CD8-positive, alpha-beta memory T cell (primary cell): ENCODE data around the gene TLK2. TPM values are rescaled to one million over a fixed set of nuclear protein-coding genes. Genes with fewer than 3 reads are reported as not detected.

Source experiments
- CTCF ChIA-PET: fragments of 350-600 bp; sonication (Branson Sonifier 250); formaldehyde crosslinking; loops from one replicate; lab custom pipeline; 2021; ENCODE audit warnings: antibody characterized with exemption; lab: Charles Lee
- POLR2A ChIA-PET: fragments of 350-600 bp; sonication (Branson Sonifier 250); formaldehyde crosslinking; loops from one replicate; lab custom pipeline; 2021; ENCODE audit warnings: antibody characterized with exemption; lab: Charles Lee
- DNase-seq, 5 donors: peaks; one replicate each; pipeline versions ENCODE4 v3.0.0 to v3.0.0-alpha.2; 2020 to 2022; ENCODE audit warnings: mixed read lengths in 1 of 5
- H3K27ac ChIP-seq: one replicate; pipeline ENCODE4 v1.7.0; 2013; ENCODE audit warnings: low read depth, mild to moderate bottlenecking, low read length, moderate library complexity
- H3K27me3 ChIP-seq: 2 replicates; pipeline ENCODE4 v1.7.0; 2013; ENCODE audit warnings: low read length, mild to moderate bottlenecking; ENCODE audit not compliant: insufficient read depth, poor library complexity, severe bottlenecking
- H3K36me3 ChIP-seq: 2 replicates; pipeline ENCODE4 v1.7.0; 2013; ENCODE audit warnings: mild to moderate bottlenecking, low read length, moderate library complexity; ENCODE audit not compliant: insufficient read depth
- H3K4me1 ChIP-seq: 2 replicates; pipeline ENCODE4 v1.7.0; 2013; ENCODE audit warnings: mild to moderate bottlenecking, low read length, moderate library complexity; ENCODE audit not compliant: insufficient read depth
- H3K4me3 ChIP-seq: 2 replicates; pipeline ENCODE4 v1.7.0; 2013; ENCODE audit warnings: mild to moderate bottlenecking, low read length
- H3K9me3 ChIP-seq: 2 replicates; pipeline ENCODE4 v1.7.0; 2013; ENCODE audit warnings: mild to moderate bottlenecking, low read length
- H3K27ac Mint-ChIP-seq, 8 donors: one replicate each; pipeline ENCODE4 v1.8.0; 2020 to 2021; ENCODE audit warnings: mixed read lengths in 8 of 8, mild to moderate bottlenecking in 6 of 8, inconsistent platforms in 3 of 8, moderate library complexity in 3 of 8
- H3K27me3 Mint-ChIP-seq, 2 donors: one replicate each; pipeline ENCODE4 v1.8.0; 2020 to 2021; ENCODE audit warnings: mixed read lengths in 2 of 2, mild to moderate bottlenecking in 1 of 2, moderate library complexity in 1 of 2
- H3K36me3 Mint-ChIP-seq, 3 donors: one replicate each; pipeline ENCODE4 v1.8.0; 2020 to 2021; ENCODE audit warnings: mixed read lengths in 3 of 3, inconsistent platforms in 1 of 3, mild to moderate bottlenecking in 1 of 3
- H3K4me1 Mint-ChIP-seq, 3 donors: one replicate each; pipeline ENCODE4 v1.8.0; 2020 to 2021; ENCODE audit warnings: mixed read lengths in 3 of 3, inconsistent platforms in 1 of 3, mild to moderate bottlenecking in 1 of 3
- H3K4me3 Mint-ChIP-seq, 7 donors: one replicate each; pipeline ENCODE4 v1.8.0; 2020 to 2021; ENCODE audit warnings: mixed read lengths in 7 of 7, mild to moderate bottlenecking in 6 of 7, moderate library complexity in 4 of 7, inconsistent platforms in 2 of 7
- H3K9me3 Mint-ChIP-seq, 5 donors: one replicate each; pipeline ENCODE4 v1.8.0; 2020 to 2022; ENCODE audit warnings: mixed read lengths in 5 of 5, mild to moderate bottlenecking in 3 of 5, moderate library complexity in 2 of 5, inconsistent platforms in 1 of 5
- polyA plus RNA-seq: library from polyadenylated mRNA; unstranded; fragments of 300-500 nt; fragmentation: Illumina TruSeq; gene quantifications from one replicate; pipeline ENCODE4 v1.2.3, GENCODE V29; 2021
- total RNA-seq, 2 experiments: library from RNA; stranded (reverse); gene quantifications; one replicate each; pipeline ENCODE4 v1.2.3, GENCODE V29; 2021

The TLK2 gene
- total and polyA plus RNA-seq, 3 experiments from 2014 or later, result 13.3 to 43.4 (median 41.9) TPM

GRCh38 chr17:62629556-62630364, 151.1 kb downstream of the TLK2 start:
- CTCF ChIA-PET, result no interaction called here
- H3K36me3 Mint-ChIP-seq, result no peaks in the 10 kb centered on the region

GRCh38 chr17:62630365-62631085, 151.9 kb downstream of the TLK2 start:
- POLR2A ChIA-PET, result no interaction called here
- Histone ChIP-seq H3K36me3 (no peaks in the 10 kb centered on the region), H3K9me3 (no peaks in the 10 kb centered on the region), H3K4me1 (peaks cover 7% of the 10 kb centered on the region), H3K27ac (no peak overlapping the region), H3K27me3 (no peaks in the 10 kb centered on the region), H3K4me3 (no peak overlapping the region)
- H3K27ac Mint-ChIP-seq, result peak overlapping the region in 1 of 8 donors; percentile 77
- peaks cover 5 to 16% (median 6%) of the 10 kb centered on the region in 3 donors for H3K4me1 Mint-ChIP-seq
- no peaks in the 10 kb centered on the region for H3K9me3 Mint-ChIP-seq
- CTCF ChIA-PET, result no interaction called here
- H3K4me3 Mint-ChIP-seq, result peak overlapping the region in 1 of 7 donors; percentile 23
- H3K36me3 Mint-ChIP-seq, result no peaks in the 10 kb centered on the region
- H3K27me3 Mint-ChIP-seq, result peaks cover 9 to 35% of the 10 kb centered on the region in 2 donors
- no peak for DNase-seq

More at GRCh38 chr17:62629556-62630364, 151.1 kb downstream of the TLK2 start:
- no peaks in the 10 kb centered on the region for H3K27me3 ChIP-seq
- no peak for DNase-seq
- no peak overlapping the region for H3K27ac ChIP-seq
- POLR2A ChIA-PET, result no interaction called here
- peaks cover 7% of the 10 kb centered on the region for H3K4me1 ChIP-seq
- no peaks in the 10 kb centered on the region for H3K36me3 ChIP-seq
- no peaks in the 10 kb centered on the region for H3K9me3 ChIP-seq
- no peak overlapping the region for H3K4me3 ChIP-seq
- H3K27ac Mint-ChIP-seq, result peak overlapping the region in 1 of 8 donors; percentile 77
- H3K27me3 Mint-ChIP-seq, result peaks cover 9 to 35% of the 10 kb centered on the region in 2 donors
- no peaks in the 10 kb centered on the region for H3K9me3 Mint-ChIP-seq
- peaks cover 5 to 16% (median 6%) of the 10 kb centered on the region in 3 donors for H3K4me1 Mint-ChIP-seq
- H3K4me3 Mint-ChIP-seq, result peak overlapping the region in 2 of 7 donors; percentile 3 to 25

- Histone ChIP-seq H3K36me3 (no peaks in the 10 kb centered on the region), H3K4me1 (peaks cover 7% of the 10 kb centered on the region), H3K9me3 (no peaks in the 10 kb centered on the region), H3K27ac (no peak overlapping the region), H3K27me3 (no peaks in the 10 kb centered on the region), H3K4me3 (no peak overlapping the region)
- no peak for DNase-seq
- H3K4me1 Mint-ChIP-seq, result peaks cover 5 to 13% (median 6%) of the 10 kb centered on the region in 3 donors
- ChIA-PET CTCF (no interaction called here), POLR2A (no interaction called here)
- H3K4me3 Mint-ChIP-seq, result no peak overlapping the region
- peaks cover 7 to 31% of the 10 kb centered on the region in 2 donors for H3K27me3 Mint-ChIP-seq
- no peaks in the 10 kb centered on the region for H3K9me3 Mint-ChIP-seq
- H3K36me3 Mint-ChIP-seq, result no peaks in the 10 kb centered on the region
- no peak overlapping the region for H3K27ac Mint-ChIP-seq
These were observed 152.7 kb downstream of the TLK2 start for GRCh38 chr17:62631086-62631935.

GRCh38 chr17:62631936-62632924, 153.6 kb downstream of the TLK2 start:
- Mint-ChIP-seq H3K36me3 (no peaks in the 10 kb centered on the region), H3K9me3 (no peaks in the 10 kb centered on the region), H3K27me3 (peaks cover 7 to 26% of the 10 kb centered on the region in 2 donors), H3K4me1 (peaks cover 5 to 7% (median 6%) of the 10 kb centered on the region in 3 donors), H3K27ac (no peak overlapping the region), H3K4me3 (no peak overlapping the region)
- Histone ChIP-seq H3K27ac (no peak overlapping the region), H3K27me3 (no peaks in the 10 kb centered on the region), H3K4me1 (peaks cover 7% of the 10 kb centered on the region), H3K36me3 (no peaks in the 10 kb centered on the region), H3K9me3 (no peaks in the 10 kb centered on the region), H3K4me3 (no peak overlapping the region)
- ChIA-PET POLR2A (no interaction called here), CTCF (no interaction called here)
- DNase-seq, result no peak

GRCh38 chr17:62637809-62638208, 159.2 kb downstream of the TLK2 start:
- DNase-seq, result no peak
- H3K4me1 ChIP-seq, result no peaks in the 10 kb centered on the region
- POLR2A ChIA-PET, result no interaction called here
- H3K36me3 Mint-ChIP-seq, result no peaks in the 10 kb centered on the region
- H3K27me3 Mint-ChIP-seq, result peaks cover 6 to 17% of the 10 kb centered on the region in 2 donors
- no peak overlapping the region for H3K27ac Mint-ChIP-seq
- H3K36me3 ChIP-seq, result no peaks in the 10 kb centered on the region
- H3K9me3 Mint-ChIP-seq, result no peaks in the 10 kb centered on the region
- H3K27ac ChIP-seq, result no peak overlapping the region
- H3K4me3 ChIP-seq, result no peak overlapping the region
- no peaks in the 10 kb centered on the region for H3K4me1 Mint-ChIP-seq
- CTCF ChIA-PET, result no interaction called here
- H3K27me3 ChIP-seq, result no peaks in the 10 kb centered on the region
- no peak overlapping the region for H3K4me3 Mint-ChIP-seq
- H3K9me3 ChIP-seq, result no peaks in the 10 kb centered on the region

- Histone ChIP-seq H3K9me3 (no peaks in the 10 kb centered on the region), H3K4me3 (no peak overlapping the region), H3K27me3 (no peaks in the 10 kb centered on the region), H3K36me3 (no peaks in the 10 kb centered on the region), H3K4me1 (no peaks in the 10 kb centered on the region), H3K27ac (no peak overlapping the region)
- no peak for DNase-seq
- Mint-ChIP-seq H3K27ac (no peak overlapping the region), H3K36me3 (no peaks in the 10 kb centered on the region), H3K4me1 (peaks cover 0 to 5% (median 0%) of the 10 kb centered on the region in 3 donors), H3K27me3 (peaks cover 6 to 20% of the 10 kb centered on the region in 2 donors), H3K4me3 (no peak overlapping the region), H3K9me3 (no peaks in the 10 kb centered on the region)
- POLR2A ChIA-PET, result no interaction called here
- CTCF ChIA-PET, result interaction anchor here (0.7 kb wide), 1 partner anchor 46 kb away, joined by 3 read pairs; no protein-coding TSS in a partner anchor
These were observed 162.5 kb downstream of the TLK2 start for GRCh38 chr17:62641153-62641552.

- no peaks in the 10 kb centered on the region for H3K27me3 ChIP-seq
- no peak overlapping the region for H3K27ac Mint-ChIP-seq
- H3K9me3 ChIP-seq, result no peaks in the 10 kb centered on the region
- no peaks in the 10 kb centered on the region for H3K36me3 ChIP-seq
- no peak overlapping the region for H3K4me3 Mint-ChIP-seq
- ChIA-PET CTCF (interaction anchor here (1.1 kb wide), 1 partner anchor 15 kb away, joined by 3 read pairs; no protein-coding TSS in a partner anchor), POLR2A (no interaction called here)
- no peak overlapping the region for H3K27ac ChIP-seq
- no peaks in the 10 kb centered on the region for H3K4me1 ChIP-seq
- H3K4me3 ChIP-seq, result no peak overlapping the region
- no peaks in the 10 kb centered on the region for H3K36me3 Mint-ChIP-seq
- no peaks in the 10 kb centered on the region for H3K9me3 Mint-ChIP-seq
- peaks cover 0 to 5% (median 0%) of the 10 kb centered on the region in 3 donors for H3K4me1 Mint-ChIP-seq
- H3K27me3 Mint-ChIP-seq, result peaks cover 6 to 20% of the 10 kb centered on the region in 2 donors
- no peak for DNase-seq
These were observed 163.3 kb downstream of the TLK2 start for GRCh38 chr17:62641951-62642350.
